ENCODE data around the gene DNAJC18. TPM values are rescaled to one million over a fixed set of nuclear protein-coding genes. Genes with fewer than 3 reads are reported as not detected.
A peak's percentile ranks its signal among the peaks of the same experiment; 100 is the strongest.

Gene DNAJC18
- total RNA-seq, 3 donors from 2014 or later: 5.4 to 9.5 (median 7.6) TPM

- Histone ChIP-seq H3K36me3 (no peaks in the 10 kb centered on the region), H3K4me1 (peaks cover 0 to 20% of the 10 kb centered on the region in 2 donors), H3K27ac (peak overlapping the region; percentile 59 to 83), H3K4me3 (peak overlapping the region; percentile 26 to 59 (median 33)), H3K27me3 (no peaks in the 10 kb centered on the region), H3K9me3 (no peaks in the 10 kb centered on the region)
- TF ChIP-seq POLR2AphosphoS5 (IDR thresholded peaks at IDR 0.05) (no peak), CTCF (IDR thresholded peaks at IDR 0.05) (no peak), POLR2A (IDR thresholded peaks at IDR 0.05) (no peak)
- intact Hi-C loops (cut with DNase I; ENCODE audit: low total_unique reads): no loop called here
- DNase-seq (ENCODE audit: low spot score in 2 of 2): no peak
Observed at GRCh38 chr5:139384591-139385051, 54.7 kb downstream of the DNAJC18 start.

GRCh38 chr5:139383993-139384590, 55.2 kb downstream of the DNAJC18 start:
- TF ChIP-seq POLR2A (IDR thresholded peaks at IDR 0.05): no peak
- TF ChIP-seq POLR2AphosphoS5 (IDR thresholded peaks at IDR 0.05): no peak
- no peak for TF ChIP-seq CTCF (IDR thresholded peaks at IDR 0.05)
- Histone ChIP-seq H3K27me3 (no peaks in the 10 kb centered on the region), H3K9me3 (no peaks in the 10 kb centered on the region), H3K4me1 (peaks cover 0 to 20% of the 10 kb centered on the region in 2 donors), H3K27ac (peak overlapping the region; percentile 59 to 83), H3K36me3 (no peaks in the 10 kb centered on the region), H3K4me3 (no peak overlapping the region)
- DNase-seq (ENCODE audit: low spot score in 2 of 2): no peak
- intact Hi-C loops (cut with DNase I; ENCODE audit: low total_unique reads): no loop called here

GRCh38 chr5:139383275-139383992, 55.9 kb downstream of the DNAJC18 start, which contains the start of gene SLC23A1:
Gene SLC23A1 (minus strand): TSS chr5:139383297. CDS start chr5:139383253, 44 bp downstream.
- no peaks in the 10 kb centered on the region for H3K36me3 ChIP-seq
- no peak for DNase-seq (ENCODE audit: low spot score in 2 of 2)
- peaks cover 0 to 19% of the 10 kb centered on the region in 2 donors for H3K4me1 ChIP-seq
- H3K9me3 ChIP-seq: no peaks in the 10 kb centered on the region
- no peaks in the 10 kb centered on the region for H3K27me3 ChIP-seq
- no peak within 1 kb of the TSS for H3K4me3 ChIP-seq
- intact Hi-C loops (cut with DNase I; ENCODE audit: low total_unique reads): no loop called here
- H3K27ac ChIP-seq: peak within 1 kb of the TSS; percentile 59 to 83
- TF ChIP-seq POLR2A (IDR thresholded peaks at IDR 0.05) (no peak), CTCF (IDR thresholded peaks at IDR 0.05) (no peak), POLR2AphosphoS5 (IDR thresholded peaks at IDR 0.05) (no peak)

GRCh38 chr5:139382807-139383206, 56.5 kb downstream of the DNAJC18 start:
- H3K9me3 ChIP-seq: no peaks in the 10 kb centered on the region
- H3K27ac ChIP-seq: no peak overlapping the region
- no peak overlapping the region for H3K4me3 ChIP-seq
- no peaks in the 10 kb centered on the region for H3K36me3 ChIP-seq
- DNase-seq (ENCODE audit: low spot score in 2 of 2): peak in 1 of 2 donors; percentile 17
- H3K4me1 ChIP-seq: peaks cover 0 to 13% of the 10 kb centered on the region in 2 donors
- intact Hi-C loops (cut with DNase I; ENCODE audit: low total_unique reads): no loop called here
- no peak for TF ChIP-seq POLR2A (IDR thresholded peaks at IDR 0.05)
- TF ChIP-seq POLR2AphosphoS5 (IDR thresholded peaks at IDR 0.05): no peak
- TF ChIP-seq CTCF (IDR thresholded peaks at IDR 0.05): no peak
- no peaks in the 10 kb centered on the region for H3K27me3 ChIP-seq

All from breast epithelium (tissue), 4 donors.